OCI-LY1 (cell line): ENCODE data around the gene ZIM2.

ENCODE experiments used
- H2AFZ ChIP-seq: fragments of 200-600 bp; sonication (generic), shearing (Covaris generic); 2 replicates; pipeline ENCODE4 v1.6.0; 2014; ENCODE audit warnings: antibody characterized with exemption, mild to moderate bottlenecking, low read length
- H3F3A ChIP-seq: fragments of 200-600 bp; sonication (generic), shearing (Covaris generic); 2 replicates; pipeline ENCODE4 v1.6.0; 2014; ENCODE audit warnings: mild to moderate bottlenecking, antibody characterized with exemption, low read length, moderate library complexity; ENCODE audit not compliant: insufficient read depth
- H3K27ac ChIP-seq: fragments of 200-600 bp; sonication (generic); 2 replicates; pipeline ENCODE4 v1.5.1; 2014; ENCODE audit warnings: low read length, mixed run types, mild to moderate bottlenecking, low read depth; ENCODE audit not compliant: poor library complexity, severe bottlenecking
- H3K27me3 ChIP-seq: fragments of 200-600 bp; sonication (generic); 2 replicates; pipeline ENCODE4 v1.6.0; 2014; ENCODE audit warnings: antibody characterized with exemption, mild to moderate bottlenecking, low read length, moderate library complexity; ENCODE audit not compliant: insufficient read depth
- H3K36me3 ChIP-seq: fragments of 200-600 bp; sonication (generic); 2 replicates; pipeline ENCODE4 v1.6.1; 2014; ENCODE audit warnings: mild to moderate bottlenecking, antibody characterized with exemption, low read length, moderate library complexity, mixed read lengths; ENCODE audit not compliant: insufficient read depth
- H3K4me1 ChIP-seq: fragments of 200-600 bp; sonication (generic); 2 replicates; pipeline ENCODE4 v1.5.1; 2014; ENCODE audit warnings: mild to moderate bottlenecking, low read length, moderate library complexity; ENCODE audit not compliant: insufficient read depth, severe bottlenecking
- H3K4me2 ChIP-seq: fragments of 200-600 bp; sonication (generic), shearing (Covaris generic); 2 replicates; pipeline ENCODE4 v1.6.1; 2014; ENCODE audit warnings: low read length
- H3K4me3 ChIP-seq: fragments of 200-600 bp; sonication (generic); 2 replicates; pipeline ENCODE4 v1.5.1; 2014; ENCODE audit warnings: low read length, low read depth, mild to moderate bottlenecking, mixed read lengths; ENCODE audit not compliant: poor library complexity, severe bottlenecking
- H3K79me2 ChIP-seq: fragments of 200-600 bp; shearing (Covaris generic); 2 replicates; pipeline ENCODE4 v1.6.1; 2016; ENCODE audit warnings: mixed run types, low read length, mixed read lengths; ENCODE audit not compliant: insufficient read depth
- H3K9ac ChIP-seq: fragments of 200-600 bp; sonication (generic), shearing (Covaris generic); 2 replicates; pipeline ENCODE4 v1.6.1; 2014; ENCODE audit warnings: mild to moderate bottlenecking, low read length, mixed read lengths
- H3K9me2 ChIP-seq: fragments of 200-600 bp; sonication (generic), shearing (Covaris generic); 2 replicates; pipeline ENCODE4 v1.6.1; 2014; ENCODE audit warnings: low read depth, mild to moderate bottlenecking, low read length, mixed read lengths
- H3K9me3 ChIP-seq: fragments of 200-600 bp; shearing (Covaris generic); 2 replicates; pipeline ENCODE4 v1.6.1; 2014; ENCODE audit warnings: low read length, mixed read lengths
- H4K20me1 ChIP-seq: fragments of 200-600 bp; sonication (generic), shearing (Covaris generic); 2 replicates; pipeline ENCODE4 v1.6.0; 2016; ENCODE audit warnings: mild to moderate bottlenecking, low read length; ENCODE audit not compliant: insufficient read depth
- CTCF ChIP-seq: fragments of 200-600 bp; sonication (generic), shearing (Covaris generic); IDR thresholded peaks from 2 replicates; pipeline ENCODE4 v1.5.1; 2017; ENCODE audit warnings: mild to moderate bottlenecking, antibody characterized with exemption, low read length, moderate library complexity, mixed read lengths
- EZH2 ChIP-seq: fragments of 200-600 bp; sonication (generic), shearing (Covaris generic); IDR thresholded peaks from 2 replicates; pipeline ENCODE4 v1.8.0; 2017; ENCODE audit warnings: borderline replicate concordance, mixed run types, mild to moderate bottlenecking, antibody characterized with exemption, low read length, moderate library complexity, mixed read lengths

ZIM2 gene

DNA sequence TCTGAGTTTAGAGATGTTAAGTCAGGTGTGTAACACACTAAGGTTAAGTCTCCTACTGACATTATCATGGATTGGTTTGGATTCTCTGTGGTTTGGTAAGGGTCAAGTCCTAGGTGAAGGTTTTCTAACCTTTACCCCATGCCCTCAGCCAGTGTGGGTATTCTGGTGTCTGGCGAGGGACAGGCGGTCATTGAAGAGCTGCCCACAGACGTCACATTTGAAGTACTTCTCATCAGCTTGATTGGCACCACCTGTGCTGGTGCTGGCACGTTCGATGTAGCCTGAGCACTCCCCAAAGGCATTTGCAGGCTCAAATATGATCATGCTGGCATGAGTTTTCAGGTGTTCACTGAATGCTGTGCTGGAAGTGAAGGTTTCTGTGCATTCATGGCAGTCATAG lies 27.0 kb downstream of the ZIM2 start:
- no peaks in the 10 kb centered on the region for H4K20me1 ChIP-seq
- H3K9ac ChIP-seq = no peak overlapping the region
- H3K27ac ChIP-seq = no peak overlapping the region
- no peaks in the 10 kb centered on the region for H3F3A ChIP-seq
- no peak overlapping the region for H3K4me3 ChIP-seq
- H2AFZ ChIP-seq = no peak overlapping the region
- H3K4me1 ChIP-seq = no peaks in the 10 kb centered on the region
- no peak overlapping the region for H3K4me2 ChIP-seq
- H3K36me3 ChIP-seq = no peaks in the 10 kb centered on the region
- TF ChIP-seq EZH2 (no peak), CTCF (no peak)
- H3K9me3 ChIP-seq = no peaks in the 10 kb centered on the region
- 0 out of 2 replicates have a peak, but pooled peaks cover 7% of the 10 kb centered on the region for H3K27me3 ChIP-seq
- H3K79me2 ChIP-seq = no peaks in the 10 kb centered on the region
- no peaks in the 10 kb centered on the region for H3K9me2 ChIP-seq

DNA sequence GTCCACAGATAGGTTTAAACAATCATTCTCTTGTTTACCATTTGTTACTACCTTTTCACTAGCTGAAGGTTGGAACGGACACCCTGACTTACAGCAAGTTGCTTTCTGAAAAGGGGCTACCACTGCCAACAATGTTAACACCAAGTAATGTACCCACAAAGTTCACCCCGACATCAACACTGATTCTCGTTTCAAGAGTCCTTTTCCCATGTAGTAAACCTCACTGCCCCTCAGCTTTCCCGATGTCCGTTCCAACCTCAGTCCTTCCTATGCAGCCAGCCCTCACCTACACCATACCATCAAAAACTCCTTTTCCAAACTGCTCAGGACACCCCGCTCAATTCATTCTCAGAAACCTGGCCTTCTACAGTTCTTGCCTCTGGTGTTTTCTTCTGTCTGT lies 29.0 kb downstream of the ZIM2 start:
- H3F3A ChIP-seq = no peaks in the 10 kb centered on the region
- no peaks in the 10 kb centered on the region for H3K9me2 ChIP-seq
- no peaks in the 10 kb centered on the region for H3K9me3 ChIP-seq
- no peak for TF ChIP-seq EZH2
- TF ChIP-seq CTCF = no peak
- no peak overlapping the region for H3K27ac ChIP-seq
- no peaks in the 10 kb centered on the region for H3K27me3 ChIP-seq
- no peak overlapping the region for H3K4me2 ChIP-seq
- no peaks in the 10 kb centered on the region for H4K20me1 ChIP-seq
- no peaks in the 10 kb centered on the region for H3K36me3 ChIP-seq
- no peaks in the 10 kb centered on the region for H3K79me2 ChIP-seq
- no peak overlapping the region for H3K4me3 ChIP-seq
- H2AFZ ChIP-seq = no peak overlapping the region
- H3K9ac ChIP-seq = no peak overlapping the region
- no peaks in the 10 kb centered on the region for H3K4me1 ChIP-seq

GRCh38 chr19:56810260-56810659 lies 30.3 kb downstream of the ZIM2 start:
- H3K4me2 ChIP-seq = no peak overlapping the region
- H3K9ac ChIP-seq = no peak overlapping the region
- H3K9me2 ChIP-seq = no peaks in the 10 kb centered on the region
- no peak overlapping the region for H2AFZ ChIP-seq
- H3K27ac ChIP-seq = no peak overlapping the region
- no peaks in the 10 kb centered on the region for H4K20me1 ChIP-seq
- H3K27me3 ChIP-seq = no peaks in the 10 kb centered on the region
- no peaks in the 10 kb centered on the region for H3F3A ChIP-seq
- H3K79me2 ChIP-seq = no peaks in the 10 kb centered on the region
- H3K36me3 ChIP-seq = no peaks in the 10 kb centered on the region
- H3K9me3 ChIP-seq = no peaks in the 10 kb centered on the region
- TF ChIP-seq EZH2 (no peak), CTCF (no peak)
- H3K4me3 ChIP-seq = no peak overlapping the region
- H3K4me1 ChIP-seq = no peaks in the 10 kb centered on the region
